ENCODE results near the gene NQO2. TPM values are rescaled to one million over a fixed set of nuclear protein-coding genes. Genes with fewer than 3 reads are reported as not detected.

The NQO2 gene
- total RNA-seq, 1 experiment from 2014 or later, result 45.7 TPM

DNA sequence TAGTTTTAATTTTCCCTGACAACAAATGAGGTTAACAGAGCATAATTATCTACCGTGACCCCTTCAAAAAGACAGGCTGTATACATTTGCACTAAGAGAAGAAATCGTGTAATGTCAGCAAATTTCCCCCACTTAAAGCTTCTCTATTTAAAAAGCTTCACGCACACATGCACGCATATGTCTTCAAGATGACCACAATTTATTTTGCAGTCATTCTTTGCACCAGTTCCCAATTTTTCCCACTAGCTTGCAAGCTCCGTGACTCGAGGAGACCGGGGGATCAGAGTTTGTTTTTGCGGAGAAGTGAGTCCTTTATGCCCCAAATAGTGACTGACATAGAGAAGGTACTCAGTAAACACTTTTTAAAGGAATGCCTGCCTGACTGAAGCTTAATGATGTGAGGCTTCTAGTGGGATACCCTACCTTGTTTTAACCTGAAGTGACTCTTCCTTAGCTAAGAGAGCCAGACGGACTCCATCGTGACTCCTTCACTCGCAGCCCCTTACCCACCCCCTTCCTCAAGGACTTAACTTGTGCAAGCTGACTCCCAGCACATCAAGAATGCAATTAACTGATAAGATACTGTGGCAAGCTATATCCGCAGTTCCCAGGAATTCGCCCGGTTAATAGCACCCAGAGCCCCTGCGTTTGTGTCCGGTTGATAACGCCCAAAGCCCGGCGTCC, 9.3 kb upstream of the NQO2 start:
- no peak for DNase-seq (ENCODE audit: low read depth, low spot score)
- TSS peak; percentile 95 for BruUV-seq (replicated peaks)

GRCh38 chr6:2990932-2991506, 8.7 kb upstream of the NQO2 start:
- ChIA-PET POLR2A (interaction anchor here (1.0 to 2.4 kb wide), 3 partner anchors 8 to 77 kb away, joined by 3 to 8 read pairs (median 6); partner anchors contain the start of genes NQO2, RIPK1 and SERPINB6), CTCF (interaction anchor here (0.5 to 1.6 kb wide), 3 partner anchors 10 to 38 kb away, joined by 3 to 6 read pairs (median 3); no protein-coding TSS in a partner anchor)
- Histone ChIP-seq H3K36me3 (ENCODE audit: control insufficient read depth, insufficient read depth, low read length) (no peaks in the 10 kb centered on the region), H3K27ac (ENCODE audit: low read length) (peak overlapping the region; percentile 98), H3K4me1 (ENCODE audit: control insufficient read depth, insufficient read depth, low read length) (peaks cover 11% of the 10 kb centered on the region), H3K27me3 (ENCODE audit: control insufficient read depth, insufficient read depth, low read length) (no peaks in the 10 kb centered on the region), H3K9me3 (ENCODE audit: control insufficient read depth, insufficient read depth, low read depth, low read length) (no peaks in the 10 kb centered on the region), H3K4me3 (ENCODE audit: low read depth in 2 of 2, low read length in 2 of 2) (peak overlapping the region; percentile 77 to 82)
- intact Hi-C loops (cut with micrococcal nuclease; ENCODE audit: unreplicated experiment) (loop anchor here (10.0 kb wide), 1 partner anchor 264 kb away; the partner anchor contains the start of gene PSMG4), in situ Hi-C loops (cut with HindIII; ENCODE audit: low pct_unique_long_range_greater_than_20kb, low sequenced_read_pairs) (no loop called here)
- BruUV-seq (replicated peaks), result no TSS peak
- ATAC-seq (no peak), DNase-seq (ENCODE audit: low read depth, low spot score) (no peak)
- TF ChIP-seq CTCF (IDR thresholded peaks at IDR 0.05), result no peak
- no peak for TF ChIP-seq SIN3A (IDR thresholded peaks at IDR 0.05; ENCODE audit: borderline replicate concordance, insufficient read depth, low read depth, low read length)
- TF ChIP-seq, protein P1, sequence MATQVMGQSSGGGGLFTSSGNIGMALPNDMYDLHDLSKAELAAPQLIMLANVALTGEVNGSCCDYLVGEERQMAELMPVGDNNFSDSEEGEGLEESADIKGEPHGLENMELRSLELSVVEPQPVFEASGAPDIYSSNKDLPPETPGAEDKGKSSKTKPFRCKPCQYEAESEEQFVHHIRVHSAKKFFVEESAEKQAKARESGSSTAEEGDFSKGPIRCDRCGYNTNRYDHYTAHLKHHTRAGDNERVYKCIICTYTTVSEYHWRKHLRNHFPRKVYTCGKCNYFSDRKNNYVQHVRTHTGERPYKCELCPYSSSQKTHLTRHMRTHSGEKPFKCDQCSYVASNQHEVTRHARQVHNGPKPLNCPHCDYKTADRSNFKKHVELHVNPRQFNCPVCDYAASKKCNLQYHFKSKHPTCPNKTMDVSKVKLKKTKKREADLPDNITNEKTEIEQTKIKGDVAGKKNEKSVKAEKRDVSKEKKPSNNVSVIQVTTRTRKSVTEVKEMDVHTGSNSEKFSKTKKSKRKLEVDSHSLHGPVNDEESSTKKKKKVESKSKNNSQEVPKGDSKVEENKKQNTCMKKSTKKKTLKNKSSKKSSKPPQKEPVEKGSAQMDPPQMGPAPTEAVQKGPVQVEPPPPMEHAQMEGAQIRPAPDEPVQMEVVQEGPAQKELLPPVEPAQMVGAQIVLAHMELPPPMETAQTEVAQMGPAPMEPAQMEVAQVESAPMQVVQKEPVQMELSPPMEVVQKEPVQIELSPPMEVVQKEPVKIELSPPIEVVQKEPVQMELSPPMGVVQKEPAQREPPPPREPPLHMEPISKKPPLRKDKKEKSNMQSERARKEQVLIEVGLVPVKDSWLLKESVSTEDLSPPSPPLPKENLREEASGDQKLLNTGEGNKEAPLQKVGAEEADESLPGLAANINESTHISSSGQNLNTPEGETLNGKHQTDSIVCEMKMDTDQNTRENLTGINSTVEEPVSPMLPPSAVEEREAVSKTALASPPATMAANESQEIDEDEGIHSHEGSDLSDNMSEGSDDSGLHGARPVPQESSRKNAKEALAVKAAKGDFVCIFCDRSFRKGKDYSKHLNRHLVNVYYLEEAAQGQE (IDR thresholded peaks at IDR 0.05; ENCODE audit: insufficient read depth in 1 of 2, low read depth in 2 of 2, low read length in 1 of 2), result no peak
- TF ChIP-seq POLR2AphosphoS5 (IDR thresholded peaks at IDR 0.05; ENCODE audit: low read depth, low read length), result no peak
- TF ChIP-seq TCF7L2 (IDR thresholded peaks at IDR 0.05; ENCODE audit: low read depth, low read length), result no peak

More for the DNA sequence above, 9.3 kb upstream of the NQO2 start:
- Histone ChIP-seq H3K36me3 (ENCODE audit: control insufficient read depth, insufficient read depth, low read length) (no peaks in the 10 kb centered on the region), H3K9me3 (ENCODE audit: control insufficient read depth, insufficient read depth, low read depth, low read length) (no peaks in the 10 kb centered on the region), H3K27me3 (ENCODE audit: control insufficient read depth, insufficient read depth, low read length) (no peaks in the 10 kb centered on the region), H3K27ac (ENCODE audit: low read length) (peak overlapping the region; percentile 98), H3K4me3 (ENCODE audit: low read depth in 2 of 2, low read length in 2 of 2) (peak overlapping the region; percentile 77 to 82), H3K4me1 (ENCODE audit: control insufficient read depth, insufficient read depth, low read length) (peaks cover 11% of the 10 kb centered on the region)
- no peak for ATAC-seq
- TF ChIP-seq TCF7L2 (IDR thresholded peaks at IDR 0.05; ENCODE audit: low read depth, low read length) (no peak), POLR2AphosphoS5 (IDR thresholded peaks at IDR 0.05; ENCODE audit: low read depth, low read length) (no peak), SIN3A (IDR thresholded peaks at IDR 0.05; ENCODE audit: borderline replicate concordance, insufficient read depth, low read depth, low read length) (no peak), CTCF (IDR thresholded peaks at IDR 0.05) (no peak)
- TF ChIP-seq, protein P1 (IDR thresholded peaks at IDR 0.05; ENCODE audit: insufficient read depth in 1 of 2, low read depth in 2 of 2, low read length in 1 of 2), result no peak
- POLR2A ChIA-PET, result interaction anchor here (0.6 to 2.4 kb wide), 5 partner anchors 8 to 78 kb away, joined by 3 to 8 read pairs (median 5); partner anchors contain the start of genes NQO2, RIPK1 and SERPINB6
- in situ Hi-C loops (cut with HindIII; ENCODE audit: low pct_unique_long_range_greater_than_20kb, low sequenced_read_pairs), result no loop called here
- CTCF ChIA-PET, result interaction anchor here (0.6 to 1.6 kb wide), 3 partner anchors 11 to 121 kb away, joined by 3 to 6 read pairs (median 6); no protein-coding TSS in a partner anchor
- intact Hi-C loops (cut with micrococcal nuclease; ENCODE audit: unreplicated experiment), result loop anchor here (10.0 kb wide), 1 partner anchor 264 kb away; the partner anchor contains the start of gene PSMG4

Measured in Panc1 (cell line).